HAP-1 (cell line): ENCODE data around the gene STPG1.

Experiments
- DNase-seq, 2 experiments: peaks; one replicate each; pipeline ENCODE4 v3.0.0-alpha.2; 2016 to 2020; ENCODE audit warnings: low spot score in 2 of 2
- H3K27me3 ChIP-seq: fragments of 250-450 bp; sonication (Bioruptor Pico); 2 replicates; pipeline ENCODE4 v1.5.1; 2020; ENCODE audit warnings: low read depth, mild to moderate bottlenecking, moderate library complexity
- H3K36me3 ChIP-seq: fragments of 250-450 bp; sonication (Bioruptor Pico); replicated peaks from 2 replicates; pipeline ENCODE4 v1.5.1; 2020; ENCODE audit warnings: mild to moderate bottlenecking
- H3K4me1 ChIP-seq: fragments of 250-450 bp; sonication (Bioruptor Pico); 2 replicates; pipeline ENCODE4 v1.5.1; 2020; ENCODE audit warnings: mild to moderate bottlenecking
- H3K4me3 ChIP-seq: fragments of 250-450 bp; sonication (Bioruptor Pico); 2 replicates; pipeline ENCODE4 v1.5.1; 2020; ENCODE audit warnings: mild to moderate bottlenecking, moderate library complexity
- H3K9me3 ChIP-seq: fragments of 250-450 bp; sonication (Bioruptor Pico); 2 replicates; pipeline ENCODE4 v1.5.1; 2020; ENCODE audit warnings: mild to moderate bottlenecking, moderate library complexity
- in situ Hi-C: fragments of 300-500 bp; cut with MboI; formaldehyde crosslinking; loops from 3 replicates; pipeline ENCODE4 v1.14.3; 2020; ENCODE audit warnings: low sequenced_read_pairs, inconsistent platforms, mixed read lengths

Gene STPG1

GRCh38 chr1:24364605-24364974 is 49.0 kb downstream of the STPG1 start:
- H3K9me3 ChIP-seq: no peaks in the 10 kb centered on the region
- no peaks in the 10 kb centered on the region for H3K27me3 ChIP-seq
- H3K4me3 ChIP-seq: no peak overlapping the region
- in situ Hi-C loops: no loop called here
- DNase-seq: peak in 1 of 2 experiments; percentile 22
- no peaks in the 10 kb centered on the region for H3K36me3 ChIP-seq
- no peaks in the 10 kb centered on the region; the same call in 1 of the 2 replicates for H3K4me1 ChIP-seq

- Histone ChIP-seq H3K4me3 (no peak overlapping the region), H3K4me1 (no peaks in the 10 kb centered on the region; the same call in 1 of the 2 replicates), H3K9me3 (no peaks in the 10 kb centered on the region), H3K36me3 (no peaks in the 10 kb centered on the region), H3K27me3 (no peaks in the 10 kb centered on the region)
- in situ Hi-C loops: no loop called here
- no peak for DNase-seq
Measured at GRCh38 chr1:24363994-24364393, 49.6 kb downstream of the STPG1 start.

DNA sequence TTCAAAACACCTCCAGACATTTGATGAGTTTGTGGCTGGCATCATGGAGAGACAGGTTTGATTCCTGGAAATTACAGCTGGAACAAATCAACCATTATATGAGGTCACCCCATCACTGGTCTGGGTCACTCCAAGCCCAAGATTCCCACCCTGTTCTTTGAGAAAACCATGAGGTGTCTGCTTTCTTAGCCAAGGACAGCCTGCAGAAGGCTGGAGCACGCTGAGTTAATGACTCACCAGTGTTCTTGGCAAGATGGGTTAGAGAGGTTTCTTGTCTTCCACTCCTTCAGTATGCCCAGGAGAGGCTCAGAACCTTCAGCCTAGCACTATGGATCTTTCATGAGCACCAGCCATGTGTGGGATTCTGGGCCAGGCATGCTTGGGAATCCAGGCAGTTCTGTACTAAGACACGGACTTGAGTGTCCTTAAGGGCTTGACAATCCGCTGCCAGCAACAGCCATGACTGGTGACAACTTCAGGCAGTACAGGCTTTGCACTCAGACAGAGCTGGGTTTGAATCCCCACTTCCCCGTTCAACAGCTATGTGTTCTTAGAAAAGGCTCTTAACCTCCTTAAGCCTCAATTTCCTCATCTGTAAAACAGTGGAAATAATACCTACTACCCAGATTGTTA is 50.5 kb downstream of the STPG1 start:
- in situ Hi-C loops: no loop called here
- H3K4me3 ChIP-seq: no peak overlapping the region
- H3K27me3 ChIP-seq: no peaks in the 10 kb centered on the region
- no peaks in the 10 kb centered on the region; the same call in 1 of the 2 replicates for H3K4me1 ChIP-seq
- DNase-seq: no peak
- H3K9me3 ChIP-seq: no peaks in the 10 kb centered on the region
- H3K36me3 ChIP-seq: no peaks in the 10 kb centered on the region; the same call in 1 of the 2 replicates

GRCh38 chr1:24362396-24362795 is 51.2 kb downstream of the STPG1 start:
- no peak for DNase-seq
- in situ Hi-C loops: no loop called here
- H3K4me3 ChIP-seq: no peak overlapping the region
- H3K27me3 ChIP-seq: no peaks in the 10 kb centered on the region
- H3K36me3 ChIP-seq: no peaks in the 10 kb centered on the region; the same call in 1 of the 2 replicates
- H3K4me1 ChIP-seq: no peaks in the 10 kb centered on the region; the same call in 1 of the 2 replicates
- H3K9me3 ChIP-seq: no peaks in the 10 kb centered on the region

DNA sequence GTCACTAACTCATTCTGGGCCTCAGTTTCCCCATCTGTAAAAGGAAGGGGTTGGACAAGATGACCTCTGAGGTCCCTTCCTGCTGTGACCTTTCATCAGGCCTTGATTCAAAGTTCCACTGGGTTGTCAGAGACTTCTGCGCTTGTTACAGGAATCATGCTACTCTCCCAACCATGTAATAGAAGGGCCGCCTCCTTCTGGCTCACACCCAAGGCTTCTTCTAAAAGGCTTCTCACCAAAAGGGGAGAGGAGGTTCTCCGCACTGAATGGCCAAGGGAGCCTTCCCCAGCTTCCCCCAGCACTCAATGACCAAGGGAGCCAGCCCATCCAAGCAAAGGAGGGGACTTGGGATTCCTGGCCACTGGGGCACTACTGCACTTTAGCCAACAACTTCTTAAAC is 51.8 kb downstream of the STPG1 start:
- H3K27me3 ChIP-seq: no peaks in the 10 kb centered on the region
- no peaks in the 10 kb centered on the region; the same call in 1 of the 2 replicates for H3K36me3 ChIP-seq
- no peak for DNase-seq
- H3K4me1 ChIP-seq: no peaks in the 10 kb centered on the region; the same call in 1 of the 2 replicates
- no peaks in the 10 kb centered on the region for H3K9me3 ChIP-seq
- H3K4me3 ChIP-seq: no peak overlapping the region
- in situ Hi-C loops: no loop called here

DNA sequence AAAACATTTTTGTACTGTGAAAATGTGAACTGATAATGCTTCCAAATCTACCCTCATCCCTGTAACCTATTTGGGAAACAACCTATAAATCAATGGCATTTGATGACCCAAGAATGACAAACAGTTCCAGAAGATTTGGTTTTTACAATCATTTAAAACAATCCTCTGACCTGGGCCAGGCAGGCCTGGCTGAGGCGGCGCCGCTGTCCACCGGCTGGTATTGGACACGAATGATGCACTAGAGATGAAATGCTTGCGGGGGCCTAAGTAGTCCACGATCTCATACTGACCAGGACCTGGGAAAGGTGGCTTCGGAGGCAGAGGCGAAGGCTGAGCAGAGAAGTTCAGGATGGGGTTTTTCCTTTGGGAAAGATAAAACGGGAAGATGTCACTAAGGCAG is 52.9 kb downstream of the STPG1 start:
- H3K36me3 ChIP-seq: no peaks in the 10 kb centered on the region; the same call in 1 of the 2 replicates
- in situ Hi-C loops: no loop called here
- H3K4me3 ChIP-seq: no peak overlapping the region
- H3K4me1 ChIP-seq: no peaks in the 10 kb centered on the region; the same call in 1 of the 2 replicates
- no peaks in the 10 kb centered on the region for H3K9me3 ChIP-seq
- DNase-seq: no peak
- no peaks in the 10 kb centered on the region for H3K27me3 ChIP-seq

- in situ Hi-C loops: no loop called here
- Histone ChIP-seq H3K36me3 (no peaks in the 10 kb centered on the region; the same call in 1 of the 2 replicates), H3K27me3 (no peaks in the 10 kb centered on the region), H3K9me3 (no peaks in the 10 kb centered on the region), H3K4me1 (no peaks in the 10 kb centered on the region), H3K4me3 (no peak overlapping the region)
- DNase-seq: no peak
Measured at GRCh38 chr1:24357038-24357437, 56.5 kb downstream of the STPG1 start.

DNA sequence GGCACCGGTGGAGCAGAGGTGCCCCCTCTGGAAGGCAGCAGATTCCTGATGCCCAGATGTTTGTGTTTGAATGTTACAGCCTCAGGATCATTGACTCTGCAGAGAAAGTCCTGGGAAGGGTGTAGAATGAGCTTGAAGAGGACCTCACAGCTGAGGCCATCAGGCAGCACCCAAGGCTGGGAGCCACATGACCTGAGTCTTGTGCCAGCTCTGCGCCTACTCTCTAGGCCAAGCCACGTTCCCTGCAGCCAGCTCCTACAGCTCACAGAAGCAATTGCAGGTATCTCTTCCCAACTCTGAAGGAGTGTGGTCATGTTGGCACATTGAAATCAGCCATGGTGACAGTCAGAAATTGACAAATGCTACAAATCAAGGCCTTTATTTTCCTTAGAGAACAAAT is 58.1 kb downstream of the STPG1 start:
- Histone ChIP-seq H3K9me3 (no peaks in the 10 kb centered on the region), H3K27me3 (no peaks in the 10 kb centered on the region), H3K4me3 (no peak overlapping the region), H3K4me1 (no peaks in the 10 kb centered on the region), H3K36me3 (no peaks in the 10 kb centered on the region; the same call in 1 of the 2 replicates)
- in situ Hi-C loops: no loop called here
- DNase-seq: no peak

GRCh38 chr1:24353292-24353891 is 60.2 kb downstream of the STPG1 start:
- no peaks in the 10 kb centered on the region for H3K4me1 ChIP-seq
- in situ Hi-C loops: no loop called here
- no peak overlapping the region for H3K4me3 ChIP-seq
- no peaks in the 10 kb centered on the region for H3K9me3 ChIP-seq
- DNase-seq: no peak
- no peaks in the 10 kb centered on the region; the same call in 1 of the 2 replicates for H3K36me3 ChIP-seq
- no peaks in the 10 kb centered on the region for H3K27me3 ChIP-seq

DNA sequence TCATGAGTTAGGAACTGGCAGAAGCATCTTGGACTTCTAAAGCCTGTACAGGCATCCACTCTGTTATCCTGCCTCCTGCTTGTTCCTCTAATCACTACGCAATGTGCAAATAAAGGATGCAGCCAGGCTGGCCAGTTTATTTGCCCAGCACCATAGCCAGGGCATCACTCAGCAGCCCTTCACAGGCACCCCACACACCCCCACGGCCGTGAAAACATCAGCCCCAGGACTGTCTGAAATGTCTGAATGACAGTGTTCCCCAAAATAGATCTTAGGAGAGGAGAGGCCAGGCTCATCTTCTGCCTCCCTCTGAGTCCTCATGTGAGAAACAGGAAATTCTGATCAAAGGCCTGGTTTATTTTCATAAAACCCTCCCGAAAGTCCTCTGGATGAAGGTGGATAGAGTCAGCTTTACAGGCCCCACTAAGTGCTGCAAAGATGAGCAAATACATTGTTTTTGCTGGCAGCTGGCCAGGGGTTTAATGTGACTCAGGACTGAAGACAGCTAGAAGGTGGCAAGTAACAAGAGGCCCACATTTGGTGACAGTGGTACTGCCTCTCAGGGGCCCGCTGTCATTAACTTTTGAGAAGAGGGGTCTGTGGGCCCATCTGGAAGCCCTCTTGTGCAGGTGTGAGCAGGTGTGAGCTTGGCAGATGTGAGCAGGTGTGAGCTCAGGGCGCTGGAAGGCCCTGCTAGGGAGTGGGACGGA is 61.5 kb downstream of the STPG1 start:
- Histone ChIP-seq H3K4me1 (no peaks in the 10 kb centered on the region), H3K27me3 (no peaks in the 10 kb centered on the region), H3K36me3 (no peaks in the 10 kb centered on the region), H3K4me3 (no peak overlapping the region), H3K9me3 (no peaks in the 10 kb centered on the region)
- in situ Hi-C loops: no loop called here
- DNase-seq: no peak

DNA sequence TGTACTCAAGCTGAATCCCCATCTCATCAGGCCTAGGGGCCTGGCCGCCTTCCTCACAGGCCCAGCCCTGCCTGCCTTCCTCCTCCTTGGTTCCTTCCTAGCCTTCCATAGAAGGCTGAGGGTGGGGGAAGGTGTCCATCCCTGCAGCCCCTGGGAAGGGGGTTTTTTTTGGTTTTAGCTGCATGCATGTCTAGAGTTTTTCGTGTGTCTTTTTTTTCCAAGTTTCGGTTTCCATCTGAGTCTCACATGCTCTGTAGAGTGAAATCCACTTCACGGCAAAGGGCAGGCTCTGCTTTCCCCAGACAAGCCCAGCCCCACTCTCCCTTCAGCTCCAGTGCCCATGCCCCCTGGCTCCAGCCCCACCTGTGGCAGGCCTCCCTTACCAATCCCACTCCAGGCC is 62.3 kb downstream of the STPG1 start:
- no peak for DNase-seq
- Histone ChIP-seq H3K9me3 (no peaks in the 10 kb centered on the region), H3K4me3 (no peak overlapping the region), H3K36me3 (no peaks in the 10 kb centered on the region), H3K4me1 (no peaks in the 10 kb centered on the region), H3K27me3 (no peaks in the 10 kb centered on the region)
- in situ Hi-C loops: no loop called here

DNA sequence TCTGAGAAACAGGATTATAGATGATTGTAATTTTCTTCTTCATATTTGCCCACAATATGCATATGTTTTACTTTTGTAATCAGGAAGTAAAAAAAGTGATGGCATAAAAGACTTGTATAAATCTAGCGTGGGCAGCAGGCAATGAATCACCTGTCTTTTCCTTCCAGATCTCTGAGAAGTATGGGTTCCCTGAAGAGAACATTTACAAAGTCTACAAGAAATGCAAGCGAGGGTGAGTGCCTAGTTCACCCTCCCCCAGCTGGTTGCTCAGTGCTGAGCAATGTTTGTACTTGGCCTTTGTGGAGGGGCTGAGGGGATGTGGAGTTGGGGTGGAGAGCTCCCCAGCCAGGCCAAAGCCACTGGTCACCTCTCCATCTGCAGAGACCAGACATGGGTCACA is 63.7 kb downstream of the STPG1 start:
- in situ Hi-C loops: no loop called here
- no peak overlapping the region for H3K4me3 ChIP-seq
- H3K36me3 ChIP-seq: no peaks in the 10 kb centered on the region
- DNase-seq: no peak
- H3K27me3 ChIP-seq: no peaks in the 10 kb centered on the region
- H3K4me1 ChIP-seq: no peaks in the 10 kb centered on the region
- H3K9me3 ChIP-seq: no peaks in the 10 kb centered on the region

- no peak for DNase-seq
- H3K9me3 ChIP-seq: no peaks in the 10 kb centered on the region
- no peaks in the 10 kb centered on the region for H3K36me3 ChIP-seq
- H3K4me3 ChIP-seq: no peak overlapping the region
- no peaks in the 10 kb centered on the region for H3K27me3 ChIP-seq
- in situ Hi-C loops: no loop called here
- H3K4me1 ChIP-seq: no peaks in the 10 kb centered on the region
Measured at GRCh38 chr1:24348196-24348595, 65.4 kb downstream of the STPG1 start.
